Measurements from ENCODE around the gene DAPK1.
A peak's percentile ranks its signal among the peaks of the same experiment; 100 is the strongest.

DAPK1 gene

DNA sequence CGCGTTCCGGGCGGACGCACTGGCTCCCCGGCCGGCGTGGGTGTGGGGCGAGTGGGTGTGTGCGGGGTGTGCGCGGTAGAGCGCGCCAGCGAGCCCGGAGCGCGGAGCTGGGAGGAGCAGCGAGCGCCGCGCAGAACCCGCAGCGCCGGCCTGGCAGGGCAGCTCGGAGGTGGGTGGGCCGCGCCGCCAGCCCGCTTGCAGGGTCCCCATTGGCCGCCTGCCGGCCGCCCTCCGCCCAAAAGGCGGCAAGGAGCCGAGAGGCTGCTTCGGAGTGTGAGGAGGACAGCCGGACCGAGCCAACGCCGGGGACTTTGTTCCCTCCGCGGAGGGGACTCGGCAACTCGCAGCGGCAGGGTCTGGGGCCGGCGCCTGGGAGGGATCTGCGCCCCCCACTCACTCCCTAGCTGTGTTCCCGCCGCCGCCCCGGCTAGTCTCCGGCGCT, at the start of gene DAPK1:
TSS of gene DAPK1 (plus strand) at position 264 of the 442 bp plus-strand sequence. CDS start 1,211 bp downstream, outside the sequence.
- peak in 1 of 2 donors; percentile 40 for ATAC-seq

DNA sequence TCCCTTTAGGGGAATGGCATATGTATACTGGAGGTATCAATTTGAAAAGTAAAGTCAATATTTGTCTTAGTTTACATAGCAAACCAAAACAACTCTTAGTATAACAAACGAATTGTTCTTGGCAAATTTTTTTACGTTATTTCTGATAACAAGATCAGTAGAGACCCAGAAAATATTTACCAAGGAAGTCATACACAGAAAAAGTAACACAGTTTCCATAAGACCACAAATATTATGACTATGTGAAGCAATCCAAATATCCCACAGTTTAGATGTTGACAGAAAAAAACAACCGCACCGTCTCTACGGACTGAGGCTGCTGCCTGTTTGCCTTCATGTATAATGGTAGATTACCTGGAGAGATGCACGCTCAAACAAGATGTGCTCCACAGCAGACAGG, 46.5 kb upstream of the DAPK1 start:
- no peak for ATAC-seq

DNA sequence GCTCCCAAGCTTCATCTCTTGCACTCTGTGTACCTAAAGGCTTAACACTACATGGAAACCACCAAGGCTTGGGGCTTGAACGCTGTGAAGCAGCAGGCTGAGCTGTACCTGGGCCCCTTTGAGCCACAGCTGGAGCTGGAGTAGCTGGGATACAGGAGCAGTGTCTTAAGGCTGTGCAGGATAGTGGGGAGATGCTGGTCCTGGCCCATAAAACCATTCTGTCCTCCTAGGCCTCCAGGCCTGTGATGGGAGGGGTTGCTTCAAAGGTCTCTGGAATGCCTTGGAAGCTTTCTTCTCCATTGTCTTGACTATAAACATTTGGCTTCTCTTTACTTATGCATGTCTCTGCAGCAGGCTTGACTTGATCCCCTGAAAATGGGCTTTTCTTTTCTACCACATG, 42.3 kb upstream of the DAPK1 start:
- ATAC-seq, result no peak

GRCh38 chr9:87461256-87461655, 36.4 kb upstream of the DAPK1 start:
- ATAC-seq, result no peak

DNA sequence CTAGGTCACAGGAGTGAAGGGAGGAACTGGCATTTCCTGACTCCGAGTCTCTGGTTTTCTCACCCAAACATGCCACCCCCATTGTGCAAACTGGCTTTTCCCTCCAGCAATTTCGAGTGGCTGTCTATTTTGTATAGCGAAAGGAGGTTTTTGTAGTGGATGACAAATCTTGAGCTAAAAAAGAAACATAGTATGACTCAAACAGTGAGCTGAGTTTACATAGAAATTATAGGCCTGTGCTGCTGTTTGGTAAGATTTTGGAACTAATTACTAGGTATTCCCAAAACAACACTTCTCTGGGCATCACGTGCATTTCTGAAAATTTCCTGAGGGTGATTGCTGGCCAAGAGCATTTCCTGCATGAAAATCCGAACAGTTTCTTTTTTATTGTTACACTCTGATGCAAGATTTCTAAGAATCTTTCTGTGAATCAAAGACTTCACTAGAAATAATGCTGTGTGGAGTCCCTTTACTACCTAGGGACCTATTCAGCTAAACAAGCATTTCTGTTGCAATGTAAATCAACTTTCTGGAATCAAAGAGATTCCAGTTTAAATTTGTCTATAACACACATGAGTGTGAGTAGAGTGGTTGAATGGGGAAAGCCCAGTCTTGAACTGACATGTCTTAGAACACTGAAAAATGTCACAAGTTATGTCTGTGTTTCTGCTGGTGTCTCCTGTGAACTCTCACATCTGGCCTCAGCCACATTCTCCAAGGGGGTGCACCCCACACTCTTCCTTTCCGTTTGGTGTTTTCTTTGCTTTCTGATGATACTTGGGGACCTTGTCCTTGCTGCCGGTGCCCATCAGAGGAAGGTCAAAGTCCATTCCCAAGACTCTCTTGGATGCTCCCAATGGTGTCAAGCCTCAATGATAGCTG, 33.3 kb upstream of the DAPK1 start:
- ATAC-seq, result peak; percentile 45 to 68

- no peak for ATAC-seq
These were observed 32.7 kb upstream of the DAPK1 start for GRCh38 chr9:87464992-87465378.

DNA sequence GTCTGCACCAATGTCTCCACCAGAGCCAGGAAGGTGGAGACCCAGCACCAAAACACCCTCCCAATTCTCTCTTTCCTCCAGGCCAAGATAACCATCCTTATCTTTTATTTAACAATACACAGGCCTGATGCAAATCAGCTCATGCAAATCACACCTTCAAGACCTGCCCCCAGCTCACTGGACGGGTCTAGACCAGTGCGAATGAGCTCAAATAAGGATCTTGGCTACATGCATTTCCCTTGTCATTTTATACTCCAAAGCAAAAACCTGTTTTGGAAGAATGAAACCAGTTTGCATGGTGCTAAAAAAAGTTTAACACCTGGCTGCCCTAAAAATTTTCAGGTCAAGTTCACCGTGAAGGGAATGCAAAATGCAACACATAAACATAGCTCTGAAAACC, 31.9 kb upstream of the DAPK1 start:
- no peak for ATAC-seq

GRCh38 chr9:87467187-87467586, 30.5 kb upstream of the DAPK1 start:
- no peak for ATAC-seq

DNA sequence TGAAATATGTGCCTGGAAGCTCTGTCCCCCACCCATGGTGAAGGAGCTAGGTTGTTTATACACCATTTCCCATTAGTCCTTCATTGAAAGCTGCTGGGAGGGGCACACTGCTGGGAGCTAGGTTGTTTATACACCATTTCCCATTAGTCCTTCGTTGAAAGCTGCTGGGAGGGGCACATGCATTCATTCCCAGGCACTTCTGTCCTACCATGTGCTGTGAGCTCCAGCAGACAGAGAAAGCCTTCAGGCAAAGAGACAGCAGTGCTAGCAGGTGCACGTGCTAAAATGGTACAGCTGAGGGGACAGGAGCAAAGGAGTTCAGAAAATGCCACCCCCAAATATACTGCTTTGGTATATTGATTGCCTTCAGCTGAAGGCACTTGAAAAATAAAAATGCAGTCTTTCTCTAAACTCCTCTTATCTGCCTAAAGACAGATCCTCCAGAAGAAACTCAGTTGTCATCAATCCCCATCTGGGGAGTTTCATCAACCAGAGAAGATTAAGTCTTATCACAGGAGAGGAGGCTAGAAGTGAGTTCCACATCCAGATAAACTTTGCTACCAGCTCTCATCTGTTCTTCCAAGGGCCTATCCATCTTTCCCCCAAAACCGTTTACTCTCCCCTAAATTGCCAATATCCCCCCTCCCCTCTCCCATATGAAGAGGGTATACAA, 27.7 kb upstream of the DAPK1 start:
- no peak for ATAC-seq

- no peak for ATAC-seq
These were observed 25.9 kb upstream of the DAPK1 start for GRCh38 chr9:87471746-87472145.

- no peak for ATAC-seq
These were observed 22.2 kb upstream of the DAPK1 start for GRCh38 chr9:87475463-87475862.

- no peak for ATAC-seq
These were observed 19.3 kb upstream of the DAPK1 start for GRCh38 chr9:87478226-87478992.

GRCh38 chr9:87479801-87480201, 17.9 kb upstream of the DAPK1 start:
- peak; percentile 10 to 25 for ATAC-seq

DNA sequence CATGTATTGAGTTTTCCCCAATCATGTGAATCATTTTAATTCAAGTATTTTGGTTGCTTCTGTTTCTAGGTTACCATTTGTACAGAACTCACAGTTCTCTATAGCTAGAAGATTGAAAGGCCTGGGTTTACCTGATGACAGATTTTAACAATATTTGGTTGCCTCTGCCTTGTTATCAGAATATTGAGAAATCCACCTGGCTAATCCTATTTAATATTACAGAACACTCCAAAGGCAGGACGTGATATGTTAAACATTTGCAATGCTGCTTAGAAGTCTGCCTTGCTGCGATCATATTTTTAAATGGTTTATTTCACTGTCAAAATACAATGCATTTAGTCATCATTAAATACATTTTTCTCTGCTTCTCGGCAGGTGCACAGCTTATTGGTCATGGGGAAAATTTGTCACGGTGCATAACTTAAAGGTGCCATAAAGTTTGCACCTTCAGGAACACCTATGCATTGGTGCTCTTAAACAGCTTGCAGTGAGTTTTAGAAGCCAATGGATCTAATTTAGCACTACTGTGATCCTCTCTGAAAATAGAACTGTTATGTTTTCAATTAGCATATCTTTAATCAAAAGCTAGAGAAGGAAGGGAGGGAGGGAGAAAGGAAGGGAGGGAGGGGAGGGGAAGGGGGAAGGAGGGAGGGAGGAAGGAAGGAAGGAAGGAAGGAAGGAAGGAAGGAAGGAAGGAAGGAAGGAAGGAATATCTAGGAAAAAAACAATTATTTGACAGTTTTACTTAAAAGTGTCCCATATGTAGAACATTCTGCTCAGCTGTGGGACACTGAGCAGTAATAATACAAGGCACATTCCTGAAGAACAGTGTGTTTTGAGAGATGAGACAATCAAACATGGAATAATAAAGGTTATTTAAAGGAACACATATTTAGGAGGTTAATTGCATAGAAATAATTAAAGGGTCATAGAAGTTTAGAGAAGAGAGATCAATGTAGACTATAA, 15.5 kb upstream of the DAPK1 start:
- no peak for ATAC-seq

DNA sequence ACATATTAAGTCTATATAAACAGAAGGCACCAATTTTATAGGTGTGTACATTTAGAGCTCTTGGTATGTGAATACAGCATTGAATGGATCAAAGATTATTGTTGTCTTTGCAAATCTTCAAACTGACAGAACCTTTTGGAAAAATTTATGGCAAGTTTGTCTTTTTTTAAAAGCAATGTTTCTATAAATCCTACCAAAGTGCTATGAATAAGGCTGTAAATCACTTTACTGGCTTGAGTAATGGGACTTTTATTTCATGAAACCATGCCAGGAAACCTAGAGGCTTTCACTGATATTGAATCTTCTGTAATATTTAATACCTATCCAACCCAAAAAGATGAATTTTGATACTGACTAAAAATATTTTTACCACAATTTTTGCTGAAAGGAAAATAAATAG, 7.4 kb upstream of the DAPK1 start:
- ATAC-seq, result no peak

DNA sequence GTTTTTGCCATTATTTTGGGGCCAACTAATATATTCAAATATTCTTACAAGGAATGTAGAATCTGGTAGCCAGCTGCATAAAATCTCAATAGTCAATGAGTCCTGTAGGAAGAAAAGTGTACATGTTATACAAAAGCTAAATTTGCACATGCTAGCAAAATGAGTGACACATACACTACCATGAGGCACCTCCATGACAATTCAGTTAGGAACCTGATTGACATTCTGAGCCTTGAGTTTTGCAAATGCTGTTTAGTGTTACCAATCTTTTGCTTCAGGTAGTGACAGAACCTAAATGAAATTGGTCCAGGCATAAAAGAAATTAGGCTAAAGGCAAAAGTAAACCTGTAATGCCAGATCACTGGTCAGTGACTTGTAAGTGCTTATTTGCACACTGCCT, 6.8 kb upstream of the DAPK1 start:
- no peak for ATAC-seq

DNA sequence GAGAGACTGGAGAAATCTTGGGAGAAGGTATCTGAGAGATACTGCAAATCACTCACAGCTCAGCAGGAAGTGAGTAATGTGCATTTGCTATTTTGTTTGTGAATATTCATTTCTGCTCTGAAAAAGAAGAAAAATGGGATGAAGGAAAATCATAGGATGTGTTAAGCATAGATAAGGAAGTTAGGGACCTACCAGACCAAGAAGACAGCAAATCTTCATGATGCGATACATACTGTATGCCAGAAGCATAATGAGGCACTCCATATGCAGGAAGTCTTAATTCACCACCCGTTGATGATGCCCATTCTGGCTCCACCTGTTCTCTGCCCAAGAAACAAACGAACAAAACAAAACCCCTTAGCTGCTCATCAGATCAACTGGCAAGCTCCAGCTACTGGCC, 6.1 kb upstream of the DAPK1 start:
- ATAC-seq, result no peak

- ATAC-seq, result no peak
These were observed 5.0 kb upstream of the DAPK1 start for GRCh38 chr9:87492642-87493041.

GRCh38 chr9:87494970-87495471, 2.6 kb upstream of the DAPK1 start:
- ATAC-seq, result no peak

DNA sequence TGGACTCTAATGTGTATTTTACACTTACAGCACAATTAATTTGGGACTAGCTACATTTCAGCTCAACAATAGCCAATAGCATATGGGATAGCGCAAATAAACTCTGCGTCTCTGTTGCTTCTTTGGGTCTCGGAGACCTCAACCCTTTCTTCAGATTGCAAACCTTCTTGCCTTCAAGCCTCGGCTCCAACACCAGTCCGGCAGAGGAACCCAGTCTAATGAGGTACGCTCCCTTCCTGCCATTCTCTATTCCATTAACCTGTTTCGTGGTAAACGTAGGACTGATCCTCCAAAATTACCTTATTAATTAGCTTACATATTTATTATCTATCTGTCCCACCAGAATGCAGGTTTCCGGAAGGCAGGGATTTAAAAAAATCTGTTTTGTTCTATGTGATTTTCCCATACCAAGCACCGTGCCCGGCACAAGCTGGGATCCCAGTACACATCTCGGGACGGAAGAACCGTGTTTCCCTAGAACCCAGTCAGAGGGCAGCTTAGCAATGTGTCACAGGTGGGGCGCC, 525 bp upstream of the DAPK1 start:
- no peak for ATAC-seq

DNA sequence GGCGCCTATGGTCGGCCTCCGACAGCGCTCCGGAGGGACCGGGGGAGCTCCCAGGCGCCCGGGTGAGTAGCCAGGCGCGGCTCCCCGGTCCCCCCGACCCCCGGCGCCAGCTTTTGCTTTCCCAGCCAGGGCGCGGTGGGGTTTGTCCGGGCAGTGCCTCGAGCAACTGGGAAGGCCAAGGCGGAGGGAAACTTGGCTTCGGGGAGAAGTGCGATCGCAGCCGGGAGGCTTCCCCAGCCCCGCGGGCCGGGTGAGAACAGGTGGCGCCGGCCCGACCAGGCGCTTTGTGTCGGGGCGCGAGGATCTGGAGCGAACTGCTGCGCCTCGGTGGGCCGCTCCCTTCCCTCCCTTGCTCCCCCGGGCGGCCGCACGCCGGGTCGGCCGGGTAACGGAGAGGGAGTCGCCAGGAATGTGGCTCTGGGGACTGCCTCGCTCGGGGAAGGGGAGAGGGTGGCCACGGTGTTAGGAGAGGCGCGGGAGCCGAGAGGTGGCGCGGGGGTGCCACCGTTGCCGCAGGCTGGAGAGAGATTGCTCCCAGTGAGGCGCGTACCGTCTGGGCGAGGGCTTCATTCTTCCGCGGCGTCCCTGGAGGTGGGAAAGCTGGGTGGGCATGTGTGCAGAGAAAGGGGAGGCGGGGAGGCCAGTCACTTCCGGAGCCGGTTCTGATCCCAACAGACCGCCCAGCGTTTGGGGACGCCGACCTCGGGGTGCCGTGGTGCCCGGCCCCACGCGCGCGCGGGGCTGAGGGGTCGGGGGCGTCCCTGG, 561 bp downstream of the DAPK1 start:
- peak in 1 of 2 donors; percentile 23 for ATAC-seq

All from activated CD4-positive, CD25-positive, alpha-beta regulatory T cell treated with anti-CD3 and anti-CD28 coated beads, Interleukin-2, amount 50 U/mL, for 24 hours (primary cell).